Astrocyte (in vitro differentiated cells and primary cell): ENCODE results near the gene SLC22A13. TPM values are rescaled to one million over a fixed set of nuclear protein-coding genes. Genes with fewer than 3 reads are reported as not detected.

Source experiments
- DNase-seq: peaks from one replicate; pipeline ENCODE4 v3.0.0-alpha.2; 2010; ENCODE audit warnings: low read depth
- FAIRE-seq: peaks from 2 replicates; lab custom pipeline; 2011; peaks lifted over from hg19 to GRCh38; lab: Jason Lieb, UNC
- H2AFZ ChIP-seq: 2 replicates; pipeline ENCODE4 v1.6.0; 2012; ENCODE audit warnings: low read depth, low read length, inconsistent platforms
- H3K27ac ChIP-seq: 2 replicates; pipeline ENCODE4 v1.5.1; 2011; ENCODE audit warnings: low read depth, low read length, inconsistent platforms
- H3K27me3 ChIP-seq: 2 replicates; pipeline ENCODE4 v1.6.0; 2011; ENCODE audit warnings: low read length, inconsistent platforms; ENCODE audit not compliant: insufficient read depth
- H3K36me3 ChIP-seq: 2 replicates; pipeline ENCODE4 v1.5.1; 2011; ENCODE audit warnings: low read length, inconsistent platforms; ENCODE audit not compliant: insufficient read depth
- H3K4me1 ChIP-seq: 2 replicates; pipeline ENCODE4 v1.5.1; 2011; ENCODE audit warnings: low read length, inconsistent platforms; ENCODE audit not compliant: insufficient read depth
- H3K4me2 ChIP-seq: 2 replicates; pipeline ENCODE4 v1.6.0; 2012; ENCODE audit warnings: low read length, inconsistent platforms
- H3K4me3 ChIP-seq: 2 replicates; pipeline ENCODE4 v1.5.1; 2011; ENCODE audit warnings: low read depth, mild to moderate bottlenecking, low read length, inconsistent platforms; ENCODE audit not compliant: insufficient read depth
- H3K79me2 ChIP-seq: 2 replicates; pipeline ENCODE4 v1.6.0; 2012; ENCODE audit warnings: mild to moderate bottlenecking, low read length, inconsistent platforms; ENCODE audit not compliant: insufficient read depth
- H3K9ac ChIP-seq: 2 replicates; pipeline ENCODE4 v1.6.0; 2012; ENCODE audit warnings: mild to moderate bottlenecking, low read length, inconsistent platforms
- H3K9me3 ChIP-seq: 2 replicates; pipeline ENCODE4 v1.5.1; 2012; ENCODE audit warnings: low read depth, mild to moderate bottlenecking, low read length, inconsistent platforms; ENCODE audit not compliant: insufficient read depth
- H4K20me1 ChIP-seq: 2 replicates; pipeline ENCODE4 v1.6.0; 2012; ENCODE audit warnings: low read length, inconsistent platforms; ENCODE audit not compliant: insufficient read depth
- H3K27ac Mint-ChIP-seq: one replicate; pipeline ENCODE4 v1.8.0; 2021; ENCODE audit warnings: mild to moderate bottlenecking, mixed read lengths; ENCODE audit not compliant: unreplicated experiment
- H3K27me3 Mint-ChIP-seq: one replicate; pipeline ENCODE4 v1.8.0; 2021; ENCODE audit warnings: low read depth, mixed read lengths; ENCODE audit not compliant: unreplicated experiment
- H3K36me3 Mint-ChIP-seq: one replicate; pipeline ENCODE4 v1.8.0; 2021; ENCODE audit warnings: low read depth, mixed read lengths; ENCODE audit not compliant: unreplicated experiment
- H3K4me1 Mint-ChIP-seq: one replicate; pipeline ENCODE4 v1.8.0; 2021; ENCODE audit warnings: low read depth, mixed read lengths; ENCODE audit not compliant: unreplicated experiment
- H3K4me3 Mint-ChIP-seq: one replicate; pipeline ENCODE4 v1.8.0; 2021; ENCODE audit warnings: mild to moderate bottlenecking, moderate library complexity, mixed read lengths; ENCODE audit not compliant: unreplicated experiment
- H3K9me3 Mint-ChIP-seq: one replicate; pipeline ENCODE4 v1.8.0; 2021; ENCODE audit warnings: mild to moderate bottlenecking, mixed read lengths; ENCODE audit not compliant: unreplicated experiment
- CTCF ChIP-seq: IDR thresholded peaks from 2 replicates; pipeline ENCODE4 v1.5.1; 2011; ENCODE audit warnings: low read depth, mild to moderate bottlenecking, inconsistent platforms, low read length, moderate library complexity; ENCODE audit not compliant: insufficient read depth
- EZH2 ChIP-seq: IDR thresholded peaks from 2 replicates; pipeline ENCODE4 v1.6.1; 2012; ENCODE audit warnings: mild to moderate bottlenecking, low read length, inconsistent platforms; ENCODE audit not compliant: insufficient read depth
- total RNA-seq: library from RNA; stranded (reverse); gene quantifications from 2 replicates; pipeline ENCODE4 v1.2.1, GENCODE V29; 2021

Gene SLC22A13
- total RNA-seq, 1 donor from 2014 or later: 1.8 TPM

DNA sequence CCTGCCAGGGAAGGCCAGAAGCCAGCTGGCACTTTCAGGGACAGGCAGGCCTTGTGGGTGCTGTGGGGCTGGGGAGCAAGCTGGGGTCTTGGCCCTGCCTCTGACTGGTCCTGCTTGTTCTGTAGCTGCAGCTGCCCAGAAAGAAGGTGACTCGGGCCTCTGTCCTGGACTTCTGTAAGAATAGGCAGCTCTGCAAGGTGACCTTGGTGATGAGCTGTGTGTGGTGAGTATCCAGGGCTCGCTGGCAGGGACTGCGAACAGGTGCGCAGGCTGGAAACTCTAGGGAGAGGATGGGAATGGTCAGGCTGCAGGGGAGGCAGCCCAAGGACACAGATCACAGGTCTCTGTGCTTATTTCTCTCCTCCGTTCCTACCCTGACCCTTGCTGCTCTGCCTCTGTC is 47.7 kb downstream of the SLC22A13 start:
- H2AFZ ChIP-seq: no peak overlapping the region
- no peak overlapping the region for H3K27ac ChIP-seq
- H3K27ac Mint-ChIP-seq: no peak overlapping the region
- H3K4me3 Mint-ChIP-seq: no peak overlapping the region
- H3K9me3 ChIP-seq: no peaks in the 10 kb centered on the region
- H3K4me2 ChIP-seq: no peak overlapping the region
- H3K4me1 Mint-ChIP-seq: no peaks in the 10 kb centered on the region
- no peaks in the 10 kb centered on the region for H3K36me3 ChIP-seq
- DNase-seq (no peak), FAIRE-seq (no peak)
- no peak overlapping the region for H3K9ac ChIP-seq
- no peaks in the 10 kb centered on the region for H3K4me1 ChIP-seq
- H3K79me2 ChIP-seq: no peaks in the 10 kb centered on the region
- peaks cover 11% of the 10 kb centered on the region for H3K9me3 Mint-ChIP-seq
- H3K4me3 ChIP-seq: no peak overlapping the region
- TF ChIP-seq EZH2 (no peak), CTCF (no peak)
- H4K20me1 ChIP-seq: no peaks in the 10 kb centered on the region
- H3K27me3 ChIP-seq: no peaks in the 10 kb centered on the region
- H3K36me3 Mint-ChIP-seq: peaks cover 33% of the 10 kb centered on the region
- H3K27me3 Mint-ChIP-seq: peaks cover 33% of the 10 kb centered on the region

DNA sequence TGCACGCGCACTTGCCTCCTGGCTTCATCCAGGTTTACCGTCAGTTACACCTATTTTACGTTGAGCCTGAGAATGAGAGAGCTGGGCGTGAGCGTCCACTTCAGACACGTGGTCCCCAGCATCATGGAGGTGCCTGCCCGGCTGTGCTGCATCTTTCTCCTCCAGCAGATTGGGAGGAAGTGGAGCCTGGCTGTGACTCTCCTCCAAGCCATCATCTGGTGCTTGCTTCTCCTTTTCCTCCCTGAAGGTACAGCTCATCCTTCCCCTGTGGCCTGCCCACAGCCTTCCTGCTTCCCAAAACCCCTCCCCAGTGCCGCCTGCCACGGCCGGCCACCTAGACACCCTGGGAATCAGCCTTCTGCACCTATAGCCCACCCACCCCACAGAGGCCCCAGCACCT is 48.1 kb downstream of the SLC22A13 start:
- H4K20me1 ChIP-seq: no peaks in the 10 kb centered on the region
- no peak for TF ChIP-seq CTCF
- TF ChIP-seq EZH2: no peak
- H3K4me2 ChIP-seq: no peak overlapping the region
- FAIRE-seq (no peak), DNase-seq (no peak)
- no peak overlapping the region for H3K27ac ChIP-seq
- no peaks in the 10 kb centered on the region for H3K4me1 Mint-ChIP-seq
- H3K4me3 Mint-ChIP-seq: no peak overlapping the region
- H3K36me3 ChIP-seq: no peaks in the 10 kb centered on the region
- H3K27me3 Mint-ChIP-seq: peaks cover 30% of the 10 kb centered on the region
- H2AFZ ChIP-seq: no peak overlapping the region
- H3K27me3 ChIP-seq: no peaks in the 10 kb centered on the region
- peaks cover 33% of the 10 kb centered on the region for H3K36me3 Mint-ChIP-seq
- H3K9me3 Mint-ChIP-seq: peaks cover 11% of the 10 kb centered on the region
- H3K79me2 ChIP-seq: no peaks in the 10 kb centered on the region
- no peaks in the 10 kb centered on the region for H3K4me1 ChIP-seq
- H3K27ac Mint-ChIP-seq: no peak overlapping the region
- H3K4me3 ChIP-seq: no peak overlapping the region
- H3K9ac ChIP-seq: no peak overlapping the region
- no peaks in the 10 kb centered on the region for H3K9me3 ChIP-seq

DNA sequence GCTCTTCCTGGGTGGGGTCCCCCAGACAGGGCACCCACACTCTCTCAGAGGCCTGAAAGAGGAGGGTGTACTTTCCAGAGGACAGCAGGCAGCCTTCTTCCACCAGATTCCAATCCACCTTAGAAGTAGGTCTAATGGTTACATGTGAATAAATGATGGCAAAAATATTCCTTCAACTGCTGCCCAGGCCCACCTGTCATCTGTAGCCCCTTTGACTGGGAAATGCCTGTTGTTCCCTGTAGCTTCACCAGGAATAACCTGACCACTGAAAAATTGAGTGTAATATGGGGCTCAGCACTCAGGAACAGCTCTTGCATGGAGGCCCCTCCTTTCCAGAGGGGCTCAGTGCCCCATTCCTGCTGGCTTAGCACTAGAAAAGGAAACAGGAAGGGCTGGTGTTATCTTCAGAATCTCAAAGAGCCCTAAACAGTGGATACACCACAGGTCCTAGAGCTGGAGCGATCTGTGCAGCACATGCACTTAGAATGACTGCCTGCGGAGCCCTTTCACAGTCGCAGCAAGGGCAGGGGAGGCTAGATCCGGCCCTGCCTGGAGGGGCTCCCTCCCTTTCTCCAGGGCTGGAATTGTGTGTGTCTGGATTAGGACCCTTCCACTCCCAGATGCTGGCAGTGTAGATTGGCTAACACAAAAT is 48.6 kb downstream of the SLC22A13 start:
- TF ChIP-seq CTCF (no peak), EZH2 (no peak)
- peaks cover 9% of the 10 kb centered on the region for H3K9me3 Mint-ChIP-seq
- peaks cover 35% of the 10 kb centered on the region for H3K36me3 Mint-ChIP-seq
- Histone ChIP-seq H3K27ac (no peak overlapping the region), H3K4me2 (no peak overlapping the region), H3K9ac (no peak overlapping the region), H3K36me3 (no peaks in the 10 kb centered on the region), H3K27me3 (no peaks in the 10 kb centered on the region), H3K4me3 (no peak overlapping the region), H4K20me1 (no peaks in the 10 kb centered on the region), H3K4me1 (no peaks in the 10 kb centered on the region), H3K9me3 (no peaks in the 10 kb centered on the region), H2AFZ (no peak overlapping the region), H3K79me2 (no peaks in the 10 kb centered on the region)
- no peak overlapping the region for H3K4me3 Mint-ChIP-seq
- FAIRE-seq (no peak), DNase-seq (no peak)
- H3K27me3 Mint-ChIP-seq: peaks cover 25% of the 10 kb centered on the region
- H3K27ac Mint-ChIP-seq: no peak overlapping the region
- no peaks in the 10 kb centered on the region for H3K4me1 Mint-ChIP-seq
